ENCODE data around the gene ARMS2. TPM values are rescaled to one million over a fixed set of nuclear protein-coding genes. Genes with fewer than 3 reads are reported as not detected.

Gene ARMS2
- total RNA-seq, 2 experiments from 2014 or later: not detected

- Histone ChIP-seq H3K4me1 (ENCODE audit: insufficient read depth, low read length) (no peaks in the 10 kb centered on the region), H3K9me3 (ENCODE audit: control insufficient read depth in 1 of 2, insufficient read depth in 1 of 2, low read length in 2 of 2) (no peaks in the 10 kb centered on the region), H3K27me3 (ENCODE audit: control insufficient read depth in 1 of 2, insufficient read depth in 2 of 2, low read length in 2 of 2) (peaks cover 2 to 5% of the 10 kb centered on the region in 2 experiments), H3K36me3 (ENCODE audit: insufficient read depth, low read length) (no peaks in the 10 kb centered on the region), H3K27ac (ENCODE audit: low read depth in 1 of 2, low read length in 2 of 2) (no peak overlapping the region), H3K4me3 (ENCODE audit: low read length) (no peak overlapping the region)
- intact Hi-C loops (cut with DNase I, micrococcal nuclease): no loop called here
- DNase-seq: no peak
- H3K27ac Mint-ChIP-seq: no peak overlapping the region
- H3K27me3 Mint-ChIP-seq: peaks cover 31% of the 10 kb centered on the region
- ChIA-PET CTCF (no interaction called here), POLR2A (no interaction called here)
- no peaks in the 10 kb centered on the region for H3K4me1 Mint-ChIP-seq (ENCODE audit: low read depth)
- ATAC-seq (ENCODE audit: poor library complexity): no peak
- H3K9me3 Mint-ChIP-seq: no peaks in the 10 kb centered on the region
- TF ChIP-seq CTCF (IDR thresholded peaks at IDR 0.05): no peak
- no peaks in the 10 kb centered on the region for H3K36me3 Mint-ChIP-seq (ENCODE audit: low read depth)
- H3K4me3 Mint-ChIP-seq: no peak overlapping the region
These were observed 5.9 kb upstream of the ARMS2 start for GRCh38 chr10:122448600-122448999.

GRCh38 chr10:122449153-122449552 lies 5.3 kb upstream of the ARMS2 start:
- Mint-ChIP-seq H3K27me3 (peaks cover 33% of the 10 kb centered on the region), H3K27ac (no peak overlapping the region), H3K4me3 (no peak overlapping the region), H3K9me3 (no peaks in the 10 kb centered on the region), H3K36me3 (ENCODE audit: low read depth) (no peaks in the 10 kb centered on the region), H3K4me1 (ENCODE audit: low read depth) (no peaks in the 10 kb centered on the region)
- H3K9me3 ChIP-seq (ENCODE audit: control insufficient read depth in 1 of 2, insufficient read depth in 1 of 2, low read length in 2 of 2): no peaks in the 10 kb centered on the region
- CTCF ChIA-PET: no interaction called here
- DNase-seq (no peak), ATAC-seq (ENCODE audit: poor library complexity) (no peak)
- no peaks in the 10 kb centered on the region for H3K36me3 ChIP-seq (ENCODE audit: insufficient read depth, low read length)
- H3K27me3 ChIP-seq (ENCODE audit: control insufficient read depth in 1 of 2, insufficient read depth in 2 of 2, low read length in 2 of 2): peaks cover 2 to 5% of the 10 kb centered on the region in 2 experiments
- POLR2A ChIA-PET: no interaction called here
- no peak overlapping the region for H3K27ac ChIP-seq (ENCODE audit: low read depth in 1 of 2, low read length in 2 of 2)
- H3K4me3 ChIP-seq (ENCODE audit: low read length): no peak overlapping the region
- no peaks in the 10 kb centered on the region for H3K4me1 ChIP-seq (ENCODE audit: insufficient read depth, low read length)
- no peak for TF ChIP-seq CTCF (IDR thresholded peaks at IDR 0.05)
- intact Hi-C loops (cut with DNase I, micrococcal nuclease): no loop called here

- no peaks in the 10 kb centered on the region for H3K4me1 ChIP-seq (ENCODE audit: insufficient read depth, low read length)
- H3K9me3 ChIP-seq (ENCODE audit: control insufficient read depth in 1 of 2, insufficient read depth in 1 of 2, low read length in 2 of 2): no peaks in the 10 kb centered on the region
- no peak for TF ChIP-seq CTCF (IDR thresholded peaks at IDR 0.05)
- H3K9me3 Mint-ChIP-seq: no peaks in the 10 kb centered on the region
- H3K27me3 ChIP-seq (ENCODE audit: control insufficient read depth in 1 of 2, insufficient read depth in 2 of 2, low read length in 2 of 2): peaks cover 2 to 9% of the 10 kb centered on the region in 2 experiments
- DNase-seq: no peak
- peaks cover 37% of the 10 kb centered on the region for H3K27me3 Mint-ChIP-seq
- H3K27ac ChIP-seq (ENCODE audit: low read depth in 1 of 2, low read length in 2 of 2): no peak overlapping the region
- ATAC-seq (ENCODE audit: poor library complexity): no peak
- H3K4me3 ChIP-seq (ENCODE audit: low read length): no peak overlapping the region
- no peaks in the 10 kb centered on the region for H3K36me3 Mint-ChIP-seq (ENCODE audit: low read depth)
- intact Hi-C loops (cut with DNase I, micrococcal nuclease): no loop called here
- no peak overlapping the region for H3K4me3 Mint-ChIP-seq
- ChIA-PET CTCF (no interaction called here), POLR2A (no interaction called here)
- H3K36me3 ChIP-seq (ENCODE audit: insufficient read depth, low read length): no peaks in the 10 kb centered on the region
- no peaks in the 10 kb centered on the region for H3K4me1 Mint-ChIP-seq (ENCODE audit: low read depth)
- no peak overlapping the region for H3K27ac Mint-ChIP-seq
These were observed 4.0 kb upstream of the ARMS2 start for GRCh38 chr10:122450353-122450990.

All from CD4-positive, alpha-beta T cell (primary cell).